NCI-H82 treated with DMSO at 0.1 percent for 48 hours (cell line): ENCODE measurements around the gene FBXW5.

Source experiments
- DNase-seq: peaks from one replicate; lab custom pipeline; 2025; ENCODE audit not compliant: unreplicated experiment; lab: John Stamatoyannopoulos, UW

Gene FBXW5

DNA sequence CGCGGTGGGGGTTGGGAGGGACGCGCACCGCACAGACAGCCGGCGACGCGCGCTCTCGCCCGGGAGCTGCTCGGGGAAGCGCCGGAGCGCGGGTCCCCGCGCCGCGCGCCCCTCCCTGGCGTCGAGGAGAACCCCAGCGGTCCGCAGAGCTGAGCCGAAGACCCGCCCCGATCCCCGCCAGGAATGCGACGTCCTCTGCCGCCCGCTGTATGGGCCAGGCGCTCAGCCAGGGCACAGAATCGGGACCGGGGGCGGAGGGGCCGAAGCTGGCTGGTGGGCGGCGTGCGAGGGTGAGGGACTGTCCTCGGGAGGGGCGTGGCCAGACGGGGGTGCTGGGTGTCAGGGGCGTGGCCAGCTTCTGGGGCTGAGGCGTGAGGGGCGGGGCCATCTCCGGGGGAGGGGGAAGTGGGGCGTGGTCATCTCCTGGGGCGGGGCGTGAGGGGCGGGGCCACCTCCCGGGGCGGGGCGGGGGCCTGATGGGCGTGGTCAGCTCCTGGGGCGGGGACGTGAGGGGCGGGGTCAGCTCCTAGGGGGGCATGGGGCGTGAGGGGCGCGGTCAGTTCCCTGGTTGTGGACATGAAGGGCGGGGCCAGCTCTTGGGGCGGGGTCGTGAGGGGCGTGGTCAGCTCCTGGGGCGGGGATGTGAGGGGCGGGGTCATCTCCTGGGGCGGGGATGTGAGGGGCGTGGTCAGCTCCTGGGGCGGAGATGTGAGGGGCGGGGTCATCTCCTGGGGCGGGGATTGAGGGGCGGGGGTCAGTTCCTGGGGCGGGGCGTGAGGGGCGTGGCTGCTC is 33.7 kb upstream of the FBXW5 start:
- DNase-seq: peak; percentile 28

DNA sequence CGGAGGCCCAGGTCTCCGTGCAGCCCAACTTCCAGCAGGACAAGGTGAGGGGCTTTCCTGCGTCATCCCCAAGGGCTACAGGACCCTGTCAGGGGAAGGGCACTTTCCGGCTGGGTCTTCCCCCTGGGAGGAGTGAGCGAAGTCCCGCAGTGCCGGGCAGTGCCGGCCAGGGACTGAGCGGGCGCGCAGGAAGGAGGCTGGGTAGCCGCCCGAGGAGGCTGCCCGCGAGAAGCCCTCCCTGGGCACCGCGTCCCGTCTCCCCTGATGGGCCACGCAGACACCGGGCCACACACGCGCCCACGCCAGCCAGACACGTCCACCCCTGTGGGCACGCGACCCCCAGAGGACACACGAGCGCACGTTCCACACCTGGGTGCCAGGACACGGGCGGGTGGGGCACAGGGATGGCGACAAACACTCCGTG is 33.1 kb upstream of the FBXW5 start:
- DNase-seq: no peak

DNA sequence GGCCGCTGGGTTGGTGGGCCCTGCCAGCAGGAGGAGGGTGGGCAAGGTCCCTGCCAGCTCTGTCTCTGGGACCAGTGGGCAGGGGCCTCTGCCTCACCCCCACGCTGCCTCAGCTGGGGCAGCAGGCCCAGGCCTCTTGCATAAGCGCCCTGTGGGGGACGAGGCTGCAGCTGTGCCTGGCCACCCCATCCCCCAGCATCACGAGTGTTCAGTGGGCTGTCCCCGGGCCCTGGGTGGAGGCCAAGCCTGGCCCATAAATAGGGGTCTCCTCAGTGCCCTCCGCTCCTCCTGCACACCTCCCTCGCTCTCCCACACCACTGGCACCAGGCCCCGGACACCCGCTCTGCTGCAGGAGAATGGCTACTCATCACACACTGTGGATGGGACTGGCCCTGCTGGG is 32.7 kb upstream of the FBXW5 start, which contains the start of gene PTGDS:
Gene PTGDS, plus strand, starts transcription at position 282 of the 400 bp plus-strand sequence. Its CDS starts 75 bp downstream, at position 357.
- DNase-seq: no peak

DNA sequence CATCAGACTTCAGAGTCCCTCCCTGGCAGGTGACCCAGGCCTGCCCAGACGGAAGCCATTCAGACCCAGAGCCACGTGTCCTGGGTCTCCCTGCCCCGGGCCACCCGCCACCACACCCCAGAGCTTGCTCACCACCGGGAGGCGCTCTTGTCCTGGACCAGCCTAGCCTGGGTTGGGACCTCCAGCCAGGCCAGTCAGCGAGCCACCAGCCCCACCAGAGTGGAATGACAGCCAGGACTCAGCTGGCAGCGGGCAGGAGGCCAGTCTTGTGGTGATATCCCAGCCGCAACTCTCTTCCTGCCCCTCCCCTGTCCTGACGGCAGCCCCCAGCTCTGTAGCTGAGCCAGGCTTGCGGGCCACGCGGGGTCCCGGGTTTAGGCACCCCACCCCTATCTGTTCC is 31.1 kb upstream of the FBXW5 start:
- no peak for DNase-seq

DNA sequence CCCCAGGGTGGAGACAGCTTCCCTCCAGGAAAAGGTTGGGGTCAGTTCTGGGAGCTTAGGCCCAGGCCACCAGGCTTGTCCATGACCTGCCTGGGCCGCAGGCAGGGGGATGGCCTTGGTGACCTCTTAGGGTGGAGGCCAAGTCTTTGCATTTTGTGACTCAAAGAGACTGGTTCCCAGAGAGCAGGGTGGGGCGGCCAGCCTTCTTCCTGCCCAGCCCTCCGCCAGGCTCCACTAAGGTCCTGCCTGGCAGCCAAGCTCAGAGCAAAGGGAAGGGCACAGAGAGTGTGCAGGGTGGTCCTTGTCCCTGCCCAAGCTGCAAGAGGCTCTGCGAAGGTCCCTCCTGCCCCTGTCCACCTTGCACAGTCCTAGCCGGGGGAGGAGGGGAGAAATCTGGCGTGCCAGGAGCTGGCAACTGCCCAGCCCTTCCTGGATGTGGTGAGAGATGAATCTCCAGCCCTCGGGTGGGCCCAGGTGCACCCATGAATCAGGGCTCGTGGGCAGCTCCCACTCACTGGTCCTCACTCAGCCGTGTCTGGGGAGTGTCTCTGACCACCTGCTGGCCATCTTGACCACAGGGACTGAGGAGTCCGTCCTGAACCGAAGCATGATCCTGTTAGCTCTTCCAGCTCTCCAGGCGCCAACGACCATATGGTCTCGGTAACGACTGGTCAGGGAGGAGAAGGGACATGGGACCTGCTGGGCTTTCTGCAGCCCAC is 30.4 kb upstream of the FBXW5 start:
- DNase-seq: no peak

DNA sequence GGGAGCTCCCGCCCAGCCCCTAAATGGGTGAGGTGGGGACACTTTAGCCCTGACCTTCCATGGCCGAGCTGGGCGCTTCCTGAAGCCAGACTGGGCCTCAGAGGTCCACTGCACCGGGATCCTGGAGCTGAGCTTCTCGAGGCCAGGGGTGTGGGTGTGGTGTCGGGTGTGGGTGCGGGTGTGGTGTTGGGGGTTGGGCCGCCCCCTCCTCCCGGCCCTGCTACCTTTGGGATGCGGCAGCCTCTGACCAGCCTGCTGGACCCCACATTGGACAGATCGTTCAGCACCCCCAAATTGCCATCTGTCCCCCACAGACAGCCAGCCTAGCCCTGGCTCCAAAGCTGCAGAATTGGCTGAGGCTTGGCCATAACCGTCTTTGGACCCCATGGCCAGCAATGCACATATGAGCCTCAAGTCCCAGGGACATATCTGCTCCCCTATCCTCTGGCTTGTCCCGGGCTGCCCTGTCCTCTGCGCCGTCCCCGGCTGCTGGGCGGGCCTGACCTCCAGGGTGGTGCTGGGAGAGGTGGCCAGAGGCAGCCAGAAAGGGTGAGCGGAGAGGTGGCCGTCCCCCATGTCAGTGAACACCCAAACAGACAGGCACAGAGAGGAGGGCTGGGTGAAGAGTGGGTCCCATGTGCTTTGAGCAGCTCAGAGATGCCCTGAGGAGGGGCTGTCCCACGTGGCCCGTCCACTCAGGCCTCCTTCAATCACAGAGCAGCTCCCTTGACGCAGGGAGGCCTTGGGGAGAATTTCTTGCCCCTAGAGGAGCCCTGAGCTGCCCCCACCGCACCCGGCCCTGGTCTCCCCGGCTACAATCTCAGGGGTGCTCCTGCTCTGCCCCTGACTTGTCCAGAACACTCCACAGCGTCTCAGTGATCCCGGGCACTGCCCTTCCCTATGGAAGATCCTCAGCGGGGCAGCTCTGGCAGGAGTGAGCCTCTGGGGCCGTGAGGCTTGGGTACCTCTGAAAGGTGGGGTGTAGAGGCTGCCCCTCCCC is 29.4 kb upstream of the FBXW5 start:
- DNase-seq: no peak

DNA sequence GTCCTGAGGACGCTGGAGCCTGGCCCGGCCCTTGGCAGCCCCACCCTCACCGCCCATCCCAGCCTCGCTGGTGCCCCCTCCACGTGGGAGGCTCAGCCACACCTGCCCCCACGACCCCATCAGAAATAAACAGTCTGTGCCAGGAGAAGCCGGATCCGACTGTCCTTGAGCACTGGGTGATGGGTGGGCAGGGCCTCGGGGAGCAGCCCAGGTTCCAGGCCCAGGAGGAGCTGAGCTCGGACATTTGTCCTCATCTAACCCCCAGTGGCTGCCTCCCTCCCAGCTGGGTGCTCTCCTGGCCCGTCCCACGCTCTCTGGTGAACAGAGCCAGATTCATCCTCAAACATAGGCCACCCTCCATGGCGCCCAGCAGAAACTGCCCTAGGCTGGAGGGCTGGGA is 28.2 kb upstream of the FBXW5 start:
- DNase-seq: no peak

DNA sequence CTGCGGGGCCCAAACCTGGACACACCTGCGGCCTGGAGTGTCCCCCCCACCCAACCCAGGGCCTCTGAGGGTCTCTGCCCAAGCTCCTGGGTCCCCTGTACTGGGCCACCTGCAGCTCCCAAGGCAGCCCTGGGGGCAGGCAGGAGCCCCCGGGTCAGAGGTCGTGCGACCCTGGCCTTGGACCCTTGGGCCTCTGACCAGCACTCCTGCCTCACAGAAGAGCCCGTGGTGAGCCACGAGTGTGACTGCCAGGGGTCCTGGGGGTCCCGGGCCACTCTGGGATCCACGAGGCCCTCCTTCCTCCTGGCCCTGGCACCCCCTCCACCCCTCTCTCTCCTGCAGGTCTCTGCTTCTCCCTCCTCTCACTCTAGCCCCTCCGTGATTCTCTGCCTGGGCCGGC is 27.8 kb upstream of the FBXW5 start:
- DNase-seq: no peak

DNA sequence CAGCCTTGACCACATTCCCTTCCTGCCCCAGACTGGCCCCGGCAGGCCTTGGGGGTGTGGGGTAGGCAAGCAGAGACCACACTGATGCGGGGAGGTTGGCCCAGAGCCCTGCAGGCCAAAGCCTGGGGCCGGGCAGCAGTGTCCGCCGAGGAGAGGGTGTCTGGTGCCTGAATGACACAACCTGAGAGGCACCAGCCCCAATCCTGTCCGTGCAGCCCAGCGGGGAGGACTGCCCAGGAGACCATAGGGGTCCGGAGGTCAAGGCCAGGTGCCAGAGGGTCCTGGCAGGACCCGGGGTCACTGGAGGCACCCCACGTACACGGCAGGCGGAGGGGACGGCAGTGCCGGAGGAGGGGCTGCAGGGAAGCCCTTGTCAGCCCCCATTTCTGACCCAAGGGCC is 27.2 kb upstream of the FBXW5 start:
- DNase-seq: no peak

DNA sequence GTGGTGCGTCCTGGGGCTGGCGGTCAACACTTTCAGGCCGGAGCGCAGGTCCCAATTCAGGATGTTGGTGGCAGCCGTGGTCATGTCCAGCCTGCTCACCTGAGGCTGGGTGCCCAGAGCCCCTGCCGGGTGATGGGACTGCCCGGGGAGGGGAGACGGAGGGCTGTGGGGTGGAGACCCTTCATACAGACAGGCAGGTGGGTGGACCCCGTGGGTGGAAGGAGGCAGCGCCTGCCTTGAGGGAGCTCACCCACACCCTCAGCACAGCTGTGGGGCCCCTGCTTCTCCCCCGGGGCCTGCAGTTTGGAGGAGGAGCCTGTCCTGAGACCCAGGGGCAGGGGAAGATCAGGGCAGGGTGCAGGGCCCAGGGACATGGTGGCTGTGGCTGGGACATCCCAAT is 25.8 kb upstream of the FBXW5 start:
- DNase-seq: no peak

DNA sequence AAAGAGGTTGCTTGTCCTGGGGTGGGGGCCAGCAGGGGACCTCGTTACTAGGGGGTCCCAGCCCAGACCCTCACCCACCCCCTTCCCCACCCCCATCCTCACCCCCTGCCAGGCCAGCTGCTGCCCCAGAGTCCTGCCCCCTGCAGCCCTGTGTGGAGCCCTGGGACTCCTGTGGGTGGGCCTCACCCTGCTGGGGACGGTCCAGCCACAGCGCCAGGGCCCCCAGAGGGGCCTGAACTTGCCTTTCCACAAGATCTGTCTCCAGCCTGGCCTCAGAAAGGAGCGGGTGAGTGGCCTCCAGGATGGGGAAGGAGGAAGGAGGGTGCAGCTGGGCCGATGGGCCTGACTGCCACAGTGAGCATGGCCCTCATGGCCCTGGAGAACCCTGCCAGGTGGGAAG is 25.2 kb upstream of the FBXW5 start:
- no peak for DNase-seq

DNA sequence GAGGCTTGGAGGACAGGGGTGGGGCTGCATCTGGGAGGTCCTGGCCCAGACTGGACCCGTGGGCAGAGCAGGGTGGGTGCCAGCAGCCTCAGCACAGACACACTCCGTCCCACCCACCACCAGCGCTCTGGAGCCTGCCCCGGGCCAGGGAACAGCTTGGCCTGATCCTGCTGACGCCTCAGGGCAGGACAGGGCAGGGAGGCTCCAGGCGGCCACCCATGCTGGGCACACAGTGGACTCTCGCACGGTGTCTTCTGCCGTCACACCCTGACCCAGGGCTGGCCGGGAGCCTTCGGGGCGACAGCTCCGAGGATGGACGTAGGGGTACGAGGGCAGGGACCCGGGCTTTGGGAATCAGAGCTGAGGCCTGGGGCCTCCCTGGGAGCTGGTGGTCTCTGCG is 24.6 kb upstream of the FBXW5 start:
- DNase-seq: no peak

DNA sequence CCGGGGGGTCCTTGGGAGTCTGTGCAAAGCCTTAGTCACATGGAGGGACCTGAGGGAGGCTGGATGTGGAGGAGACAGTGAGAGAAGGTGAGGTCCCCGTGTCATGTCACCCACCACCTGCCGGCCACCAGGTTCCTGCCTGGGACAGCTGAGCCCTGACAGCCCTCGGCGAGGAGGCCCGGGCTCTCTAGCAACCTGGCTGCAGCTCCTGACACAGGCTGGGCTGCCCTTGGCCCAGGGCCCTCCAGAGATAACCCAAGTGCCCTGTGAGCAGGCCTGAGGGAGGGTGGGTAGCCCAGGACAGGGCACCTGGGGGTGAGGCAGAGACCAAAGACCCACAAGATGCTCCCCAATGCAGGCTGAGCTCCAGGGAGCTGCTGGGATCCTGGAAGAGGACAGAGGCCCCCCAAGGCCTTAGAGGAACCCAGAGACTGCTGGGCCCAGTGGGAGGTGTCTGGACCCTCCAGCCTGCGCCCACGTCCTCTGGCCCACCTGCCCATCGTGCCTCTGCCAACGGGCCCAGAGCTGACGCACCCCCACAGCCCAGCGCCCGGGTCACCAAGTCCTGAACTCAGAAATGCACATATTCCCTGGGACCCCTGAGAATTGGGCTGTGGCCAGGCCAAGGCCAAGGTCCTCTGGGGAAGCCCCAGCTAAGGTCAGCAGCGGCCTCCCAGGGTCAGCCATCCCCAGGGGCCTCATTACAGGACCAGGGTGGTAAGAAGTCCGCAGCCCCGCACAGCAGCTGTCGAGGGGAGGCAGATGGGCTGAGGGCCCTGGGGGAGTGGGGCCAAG is 24.0 kb upstream of the FBXW5 start:
- no peak for DNase-seq

DNA sequence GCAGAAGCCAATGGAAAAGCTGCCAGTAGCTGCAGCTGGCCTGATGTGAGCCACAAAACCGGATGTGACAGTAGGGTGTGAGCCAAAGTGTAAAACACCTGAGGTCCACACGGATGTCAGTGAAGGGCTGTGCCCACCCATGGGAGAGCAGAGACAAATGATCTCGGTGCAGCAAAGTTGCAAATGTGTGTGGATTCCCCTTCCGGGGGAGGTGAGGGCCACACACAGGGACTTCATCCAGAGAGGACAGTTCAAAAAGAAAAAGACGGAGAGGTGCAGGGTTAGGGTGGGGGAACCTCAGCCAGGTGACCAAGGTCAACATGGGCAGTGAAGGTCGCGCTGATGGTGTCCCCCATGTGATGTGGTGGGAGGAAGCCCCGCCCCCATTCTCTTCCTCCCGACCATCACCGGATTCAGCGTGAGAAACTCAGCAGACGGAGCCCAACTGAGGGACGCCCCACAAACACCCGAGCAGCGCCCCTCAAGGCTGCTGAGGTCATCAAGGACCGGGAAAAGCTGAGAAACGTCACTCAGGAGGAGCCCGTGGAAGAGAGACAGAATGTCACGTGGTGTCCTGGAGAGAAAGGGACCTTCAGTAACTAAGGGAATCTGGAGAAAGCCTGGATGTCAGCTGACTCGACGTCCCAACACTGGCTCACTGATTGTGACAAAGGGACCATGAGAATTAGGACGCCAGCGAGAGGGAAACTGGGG is 21.4 kb upstream of the FBXW5 start:
- no peak for DNase-seq

DNA sequence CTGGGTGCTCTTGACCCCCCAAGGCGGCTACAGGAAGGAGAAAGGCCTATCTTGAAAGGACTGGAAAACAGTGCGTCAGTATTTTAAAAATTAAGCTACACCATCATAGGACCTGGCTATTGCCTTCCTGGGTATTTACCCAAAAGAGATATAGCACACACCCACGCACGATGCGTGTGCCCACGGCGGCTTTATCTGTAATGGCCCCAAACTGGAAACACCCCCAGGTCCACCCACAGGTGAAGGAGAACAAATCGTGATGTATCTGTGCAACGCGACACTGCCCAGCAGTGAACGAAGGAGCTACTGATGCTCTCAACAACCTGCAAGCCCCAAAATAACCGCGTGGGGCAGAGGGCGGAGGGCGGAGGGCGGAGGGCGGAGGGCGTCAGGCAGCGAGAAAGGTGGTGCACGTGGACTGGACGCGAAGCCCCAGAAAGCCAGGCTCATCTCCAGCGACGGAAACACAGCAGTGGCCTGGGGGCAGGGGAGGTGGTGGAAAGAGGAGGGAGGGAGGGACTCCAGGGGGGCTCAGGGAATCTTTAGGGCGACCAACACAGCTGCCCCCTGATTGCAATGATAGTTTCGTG is 20.4 kb upstream of the FBXW5 start:
- DNase-seq: no peak

DNA sequence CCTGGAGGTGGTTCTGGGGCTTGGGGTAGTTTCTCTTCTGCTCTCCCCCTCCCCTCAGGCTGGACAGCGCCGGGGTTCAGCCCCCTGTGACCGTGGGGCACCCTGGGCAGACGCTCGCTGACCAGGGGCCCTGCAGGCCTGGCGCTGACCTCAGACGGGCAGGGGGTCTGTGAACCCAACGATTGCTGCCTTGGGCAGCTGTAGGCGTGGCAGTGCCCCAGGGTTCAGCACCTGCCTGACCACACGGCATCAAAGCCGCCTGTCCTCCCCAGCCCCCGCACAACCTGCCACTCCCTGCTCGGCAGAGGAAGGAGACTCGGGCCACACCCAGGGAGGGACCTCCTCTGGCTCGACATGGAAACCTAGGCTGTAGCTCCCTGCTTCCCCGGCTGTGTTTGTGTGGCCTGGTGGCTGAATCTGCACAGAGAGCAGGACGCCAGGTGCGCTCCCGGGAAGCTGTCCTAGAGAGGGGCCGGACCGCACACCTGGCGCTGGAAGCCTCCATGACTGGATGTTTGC is 19.7 kb upstream of the FBXW5 start:
- no peak for DNase-seq

DNA sequence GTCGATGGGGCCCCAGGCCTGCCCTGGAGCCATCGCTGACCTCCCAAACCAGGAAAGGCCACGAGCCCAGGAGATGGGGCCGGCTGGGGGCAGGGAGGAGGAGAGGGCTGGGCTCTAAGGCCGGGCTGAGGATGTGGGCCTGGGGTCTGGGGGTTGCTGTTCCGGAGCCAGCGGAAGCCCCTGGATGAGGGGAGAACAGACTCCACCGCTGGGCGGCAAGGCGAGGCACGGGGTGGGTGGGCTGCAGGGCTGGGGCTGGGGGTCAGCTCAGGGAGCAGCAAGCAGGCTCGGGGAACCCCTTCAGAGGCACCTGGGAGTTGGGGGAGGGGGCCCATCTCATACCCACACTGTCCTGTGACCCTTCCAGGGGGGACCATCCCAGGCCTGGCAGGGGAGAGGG is 19.2 kb upstream of the FBXW5 start:
- DNase-seq: no peak

DNA sequence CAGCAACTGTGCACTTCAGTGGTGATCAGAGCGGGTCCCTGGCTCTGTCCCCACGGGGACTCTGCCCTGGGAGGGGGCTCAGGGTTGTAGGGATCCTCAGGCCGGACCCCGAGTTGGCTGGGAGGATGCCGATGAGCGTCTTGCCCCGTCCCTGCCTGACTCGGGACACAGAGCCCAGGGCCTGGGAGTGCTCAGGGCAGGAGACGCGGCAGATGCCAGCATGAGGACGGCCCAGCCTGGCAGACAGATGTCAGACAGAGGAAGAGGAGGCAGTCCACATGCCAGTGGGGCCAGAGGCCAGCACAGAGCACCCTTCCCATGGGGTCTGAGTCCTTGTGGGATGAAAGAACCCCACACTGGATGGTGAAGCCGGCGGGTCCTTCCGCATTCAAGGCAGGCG is 18.8 kb upstream of the FBXW5 start:
- no peak for DNase-seq

DNA sequence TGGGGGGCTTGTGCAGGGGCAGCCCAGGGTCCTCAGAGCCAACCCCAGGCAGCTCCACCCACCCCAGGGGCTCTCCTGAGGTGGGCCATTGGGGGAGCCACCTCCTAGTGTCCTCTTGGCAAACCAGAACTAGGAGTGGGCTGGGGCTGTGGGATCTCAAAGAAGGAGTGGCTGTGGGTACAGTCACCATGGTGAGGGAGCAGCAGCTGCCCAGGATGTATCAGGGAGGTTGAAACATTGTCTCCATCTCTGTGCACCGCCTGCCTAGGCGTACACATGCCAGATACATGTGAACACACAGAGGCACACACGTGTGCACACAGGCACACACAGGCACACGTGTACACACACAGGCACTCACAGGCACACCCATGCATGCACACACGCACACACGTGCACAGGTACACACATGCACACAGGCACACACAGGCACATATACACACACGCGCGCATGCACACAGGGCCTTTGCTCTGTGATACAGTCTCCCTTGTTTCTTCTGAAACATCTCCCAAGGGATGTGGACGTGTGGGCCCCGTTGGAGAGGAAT is 18.2 kb upstream of the FBXW5 start:
- DNase-seq: no peak
